Ishikawa (cell line): ENCODE data around the gene TTLL3.
A peak's percentile ranks its signal among the peaks of the same experiment; 100 is the strongest.

ENCODE experiments used
- CEBPB ChIP-seq: IDR thresholded peaks from 2 replicates; pipeline ENCODE4 v1.6.1; 2012
- CREB1 ChIP-seq: IDR thresholded peaks from 2 replicates; pipeline ENCODE4 v1.6.1; 2012; ENCODE audit warnings: low read depth
- EGR1 ChIP-seq: IDR thresholded peaks from 2 replicates; pipeline ENCODE4 v1.6.1; 2012
- EP300 ChIP-seq: IDR thresholded peaks from 2 replicates; pipeline ENCODE4 v1.6.1; 2012; ENCODE audit warnings: borderline replicate concordance
- FOXM1 ChIP-seq: IDR thresholded peaks from 2 replicates; pipeline ENCODE4 v1.6.1; 2012; ENCODE audit warnings: low read depth, borderline replicate concordance
- MAX ChIP-seq: IDR thresholded peaks from 2 replicates; pipeline ENCODE4 v1.6.1; 2012
- NFIC ChIP-seq: IDR thresholded peaks from 2 replicates; pipeline ENCODE4 v1.6.1; 2012
- RAD21 ChIP-seq: IDR thresholded peaks from 2 replicates; pipeline ENCODE4 v1.6.1; 2012; ENCODE audit warnings: low read depth
- REST ChIP-seq: IDR thresholded peaks from 2 replicates; pipeline ENCODE4 v1.6.1; 2012; ENCODE audit warnings: low read depth, mild to moderate bottlenecking
- TAF1 ChIP-seq: IDR thresholded peaks from 2 replicates; pipeline ENCODE4 v1.6.1; 2012; ENCODE audit warnings: low read depth, mild to moderate bottlenecking
- TCF12 ChIP-seq: IDR thresholded peaks from 2 replicates; pipeline ENCODE4 v1.6.1; 2012; ENCODE audit warnings: low read depth
- TEAD4 ChIP-seq: IDR thresholded peaks from 2 replicates; pipeline ENCODE4 v1.6.1; 2012
- USF1 ChIP-seq: IDR thresholded peaks from 2 replicates; pipeline ENCODE4 v1.6.1; 2012
- YY1 ChIP-seq: IDR thresholded peaks from 2 replicates; pipeline ENCODE4 v1.6.1; 2012; ENCODE audit warnings: low read depth
- ZBTB7A ChIP-seq: IDR thresholded peaks from 2 replicates; pipeline ENCODE4 v1.6.1; 2012; ENCODE audit warnings: low read depth

Gene TTLL3

GRCh38 chr3:9809615-9810432, at the start of gene TTLL3:
TSS of gene TTLL3 (plus strand) at chr3:9810262. CDS start at chr3:9810662, 400 bp downstream.
- no peak; the same call in 1 of the 2 replicates for TF ChIP-seq TCF12
- TF ChIP-seq USF1, result 0 out of 2 replicates have a peak, but pooled peaks have one; percentile 17
- no peak for TF ChIP-seq FOXM1
- peak; percentile 77 for TF ChIP-seq YY1
- TF ChIP-seq EGR1, result 0 out of 2 replicates have a peak, but pooled peaks have one; percentile 18
- peak; percentile 8; the same call in 1 of the 2 replicates for TF ChIP-seq NFIC
- TF ChIP-seq TEAD4, result no peak
- TF ChIP-seq TAF1, result peak; percentile 57; the same call in 1 of the 2 replicates
- peak; percentile 84 for TF ChIP-seq ZBTB7A
- TF ChIP-seq RAD21, result no peak
- TF ChIP-seq CEBPB, result no peak
- 0 out of 2 replicates have a peak, but pooled peaks have one; percentile 7 for TF ChIP-seq REST
- no peak for TF ChIP-seq CREB1
- TF ChIP-seq EP300, result 0 out of 2 replicates have a peak, but pooled peaks have one; percentile 26
- TF ChIP-seq MAX, result no peak

- TF ChIP-seq EGR1, result no peak
- TF ChIP-seq TCF12, result no peak
- no peak for TF ChIP-seq NFIC
- TF ChIP-seq TAF1, result no peak
- TF ChIP-seq CREB1, result no peak
- TF ChIP-seq EP300, result no peak
- TF ChIP-seq MAX, result no peak
- no peak for TF ChIP-seq FOXM1
- no peak for TF ChIP-seq YY1
- no peak for TF ChIP-seq USF1
- TF ChIP-seq REST, result no peak
- TF ChIP-seq CEBPB, result no peak
- TF ChIP-seq TEAD4, result no peak
- no peak for TF ChIP-seq ZBTB7A
- no peak for TF ChIP-seq RAD21
Observed at GRCh38 chr3:9760779-9761505, 49.1 kb upstream of the TTLL3 start.

- TF ChIP-seq MAX, result no peak
- no peak for TF ChIP-seq FOXM1
- TF ChIP-seq YY1, result no peak
- TF ChIP-seq TCF12, result no peak
- TF ChIP-seq CEBPB, result no peak
- TF ChIP-seq CREB1, result no peak
- no peak for TF ChIP-seq EP300
- TF ChIP-seq USF1, result no peak
- no peak for TF ChIP-seq EGR1
- TF ChIP-seq REST, result no peak
Observed at GRCh38 chr3:9761919-9762318, 48.1 kb upstream of the TTLL3 start.
